ENCODE measurements around the gene AKR1C1.
"Not testable (repeated sequence)": the region's sequence is repeated elsewhere in the genome, so short reads cannot be mapped to it uniquely, and the experiment has no call there.

Gene AKR1C1

GRCh38 chr10:4965763-4966162 lies 2.5 kb downstream of the AKR1C1 start:
- FAIRE-seq; DNase-seq (ENCODE audit: insufficient read length, low spot score): not testable (repeated sequence)

- not testable (repeated sequence) for DNase-seq (ENCODE audit: insufficient read length, low spot score); FAIRE-seq
These were observed 4.0 kb downstream of the AKR1C1 start for GRCh38 chr10:4967189-4967588.

GRCh38 chr10:4969289-4969688 lies 6.1 kb downstream of the AKR1C1 start:
- not testable (repeated sequence) for DNase-seq (ENCODE audit: insufficient read length, low spot score); FAIRE-seq

GRCh38 chr10:4970362-4970761 lies 7.1 kb downstream of the AKR1C1 start:
- not testable (repeated sequence) for FAIRE-seq; DNase-seq (ENCODE audit: insufficient read length, low spot score)

- not testable (repeated sequence) for FAIRE-seq; DNase-seq (ENCODE audit: insufficient read length, low spot score)
These were observed 9.3 kb downstream of the AKR1C1 start for GRCh38 chr10:4972369-4973142.

GRCh38 chr10:4973294-4973693 lies 10.1 kb downstream of the AKR1C1 start:
- not testable (repeated sequence) for DNase-seq (ENCODE audit: insufficient read length, low spot score); FAIRE-seq

- DNase-seq (ENCODE audit: insufficient read length, low spot score); FAIRE-seq: not testable (repeated sequence)
These were observed 11.2 kb downstream of the AKR1C1 start for GRCh38 chr10:4974400-4974799.

GRCh38 chr10:4977025-4977424 lies 13.8 kb downstream of the AKR1C1 start:
- no peak for TF ChIP-seq CTCF (IDR thresholded peaks at IDR 0.05; ENCODE audit: insufficient read depth, missing control alignments)
- FAIRE-seq (no peak), DNase-seq (ENCODE audit: insufficient read length, low spot score) (no peak)

- FAIRE-seq = no peak
- no peak for TF ChIP-seq CTCF (IDR thresholded peaks at IDR 0.05; ENCODE audit: insufficient read depth, missing control alignments)
- DNase-seq (ENCODE audit: insufficient read length, low spot score) = no peak
These were observed 15.7 kb downstream of the AKR1C1 start for GRCh38 chr10:4978870-4979269.

GRCh38 chr10:4980793-4981192 lies 17.6 kb downstream of the AKR1C1 start:
- no peak for DNase-seq (ENCODE audit: insufficient read length, low spot score)
- no peak for TF ChIP-seq CTCF (IDR thresholded peaks at IDR 0.05; ENCODE audit: insufficient read depth, missing control alignments)
- FAIRE-seq = no peak

GRCh38 chr10:4981722-4982471 lies 18.7 kb downstream of the AKR1C1 start:
- no peak for DNase-seq (ENCODE audit: insufficient read length, low spot score)
- no peak for FAIRE-seq
- TF ChIP-seq CTCF (IDR thresholded peaks at IDR 0.05; ENCODE audit: insufficient read depth, missing control alignments) = peak; percentile 5

Measured in D721Med (cell line).